HepG2 (cell line): ENCODE results near the gene BPHL. TPM values are rescaled to one million over a fixed set of nuclear protein-coding genes. Genes with fewer than 3 reads are reported as not detected.

ENCODE experiments used
- ARID2 ChIP-seq: sonication (generic); formaldehyde crosslinking; IDR thresholded peaks from 2 replicates; pipeline ENCODE4 v1.8.1; 2022; ENCODE audit warnings: mild to moderate bottlenecking, missing genetic modification reagents, borderline replicate concordance
- ATAD3A ChIP-seq: sonication (generic); formaldehyde crosslinking; IDR thresholded peaks from 2 replicates; pipeline ENCODE4 v1.4.0; 2020; ENCODE audit warnings: missing genetic modification reagents
- CCDC6 ChIP-seq: sonication (generic); formaldehyde crosslinking; IDR thresholded peaks from 2 replicates; pipeline ENCODE4 v1.8.1; 2022; ENCODE audit warnings: mild to moderate bottlenecking, missing genetic modification reagents, moderate library complexity
- ERF ChIP-seq: IDR thresholded peaks from 2 replicates; pipeline ENCODE4 v1.6.1; 2018; ENCODE audit warnings: missing biosample characterization, missing genetic modification reagents
- FOXA1 ChIP-seq, 2 experiments: fragments of 450-650 bp in 1 of 2; sonication (generic) in 1 of 2; formaldehyde crosslinking in 1 of 2; IDR thresholded peaks; 2 replicates each; pipeline versions ENCODE4 v1.4.0 to v1.6.1; 2016 to 2020; ENCODE audit warnings: missing genetic modification reagents in 1 of 2
- FOXO1 ChIP-seq: sonication (generic); formaldehyde crosslinking; IDR thresholded peaks from 2 replicates; pipeline ENCODE4 v1.4.0; 2020; ENCODE audit warnings: missing genetic modification reagents
- GTF2F1 ChIP-seq: fragments of 150-350 bp; IDR thresholded peaks from 2 replicates; pipeline ENCODE4 v1.6.1; 2014; ENCODE audit warnings: low read length
- KDM4B ChIP-seq: sonication (generic); formaldehyde crosslinking; IDR thresholded peaks from 2 replicates; pipeline ENCODE4 v1.4.0; 2020; ENCODE audit warnings: missing genetic modification reagents
- MAZ ChIP-seq, 2 experiments: sonication (generic) in 1 of 2; formaldehyde crosslinking in 1 of 2; IDR thresholded peaks; 2 replicates each; pipeline versions ENCODE4 v1.5.0 to v1.6.1; 2012 to 2020; ENCODE audit warnings: low read depth in 2 of 2, mild to moderate bottlenecking in 2 of 2, borderline replicate concordance in 1 of 2, improper control_type of control experiment in 1 of 2, low read length in 1 of 2, missing genetic modification reagents in 1 of 2, moderate library complexity in 1 of 2
- RELA ChIP-seq: sonication (generic); formaldehyde crosslinking; IDR thresholded peaks from 2 replicates; pipeline ENCODE4 v1.4.0; 2020; ENCODE audit warnings: missing genetic modification reagents
- RNF2 ChIP-seq: fragments of 450-650 bp; conservative IDR thresholded peaks from 2 replicates; pipeline ENCODE4 v1.6.1; 2016; ENCODE audit warnings: low read depth
- RXRA ChIP-seq: sonication (generic); formaldehyde crosslinking; IDR thresholded peaks from 2 replicates; pipeline ENCODE4 v1.5.1; 2020; ENCODE audit warnings: missing genetic modification reagents
- SIN3A ChIP-seq: IDR thresholded peaks from 2 replicates; pipeline ENCODE4 v1.6.1; 2011; ENCODE audit warnings: low read depth, mild to moderate bottlenecking, control low read depth, low read length, borderline replicate concordance
- SNAPC2 ChIP-seq: sonication (generic); formaldehyde crosslinking; IDR thresholded peaks from 2 replicates; pipeline ENCODE4 v1.8.1; 2022; ENCODE audit warnings: mild to moderate bottlenecking, missing genetic modification reagents
- SRF ChIP-seq: IDR thresholded peaks from 2 replicates; pipeline ENCODE4 v1.6.1; 2011; ENCODE audit warnings: mild to moderate bottlenecking, low read depth, low read length, moderate library complexity
- XRCC5 ChIP-seq: fragments of 200-400 bp; formaldehyde crosslinking; optimal IDR thresholded peaks from 2 replicates; pipeline ENCODE3; 2017; ENCODE audit warnings: mild to moderate bottlenecking, low read length
- ZNF224 ChIP-seq: sonication (generic); formaldehyde crosslinking; IDR thresholded peaks from 2 replicates; pipeline ENCODE4 v1.5.0; 2020; ENCODE audit warnings: mild to moderate bottlenecking, missing genetic modification reagents
- ZNF282 ChIP-seq: fragments of 450-650 bp; IDR thresholded peaks from 2 replicates; pipeline ENCODE4 v1.6.1; 2018; ENCODE audit not compliant: partially characterized antibody
- ZNF549 ChIP-seq: sonication (generic); formaldehyde crosslinking; IDR thresholded peaks from 2 replicates; pipeline ENCODE4 v1.5.0; 2020; ENCODE audit warnings: missing genetic modification reagents
- ZNF564 ChIP-seq: sonication (generic); formaldehyde crosslinking; IDR thresholded peaks from 2 replicates; pipeline ENCODE4 v1.8.1; 2023; ENCODE audit warnings: mild to moderate bottlenecking, missing genetic modification reagents
- ZNF572 ChIP-seq: sonication (generic); formaldehyde crosslinking; IDR thresholded peaks from 2 replicates; pipeline ENCODE4 v1.5.1; 2020; ENCODE audit warnings: mild to moderate bottlenecking, missing genetic modification reagents
- ZNF816 ChIP-seq: sonication (generic); formaldehyde crosslinking; IDR thresholded peaks from 2 replicates; pipeline ENCODE4 v1.8.0; 2022; ENCODE audit warnings: missing genetic modification reagents, mild to moderate bottlenecking, borderline replicate concordance
- polyA plus RNA-seq, 8 experiments: library from polyadenylated mRNA; depleted of rRNA in 3 of 8; stranded (reverse) in 7 of 8; unstranded in 1 of 8; fragments of >200 nt; fragmentation: Illumina TruSeq in 4 of 8; extraction: Trizol in 4 of 8; gene quantifications; 2 replicates each; pipeline versions ENCODE4 v1.2.1 to v1.2.3, GENCODE V29; 2011 to 2016; ENCODE audit warnings: low read depth in 4 of 8, missing spikeins in 1 of 8, mixed read lengths in 1 of 8; ENCODE audit not compliant: insufficient read depth in 1 of 8
- total RNA-seq, 5 experiments: library from RNA; depleted of rRNA; stranded (reverse); fragments of >200 nt; fragmentation: Illumina TruSeq; extraction: Trizol; gene quantifications; 2 replicates each; pipeline ENCODE4 v1.2.3, GENCODE V29; 2016; ENCODE audit warnings: low read depth in 1 of 5
- TF ChIP-seq, protein P1 (sequence below): fragments of 450-650 bp; IDR thresholded peaks from 2 replicates; pipeline ENCODE4 v1.6.1; 2017
- TF ChIP-seq, protein P2 (sequence below): sonication (generic); formaldehyde crosslinking; IDR thresholded peaks from 2 replicates; pipeline ENCODE4 v1.4.0; 2020; ENCODE audit warnings: mild to moderate bottlenecking, missing genetic modification reagents
- TF ChIP-seq, protein P3 (sequence below): sonication (generic); formaldehyde crosslinking; IDR thresholded peaks from 2 replicates; pipeline ENCODE4 v1.8.1; 2023; ENCODE audit warnings: missing genetic modification reagents, inconsistent platforms, borderline replicate concordance
- TF ChIP-seq, protein P4 (sequence below): sonication (generic); formaldehyde crosslinking; IDR thresholded peaks from 2 replicates; pipeline ENCODE4 v1.8.1; 2023; ENCODE audit warnings: mild to moderate bottlenecking, inconsistent platforms, moderate library complexity, missing genetic modification reagents, borderline replicate concordance

Gene BPHL
- total and polyA plus RNA-seq, 2 of the 13 experiments (the other 11 are each of a cell fraction or from before 2014, with no cell fraction given), result 37.8 to 39.5 TPM

DNA sequence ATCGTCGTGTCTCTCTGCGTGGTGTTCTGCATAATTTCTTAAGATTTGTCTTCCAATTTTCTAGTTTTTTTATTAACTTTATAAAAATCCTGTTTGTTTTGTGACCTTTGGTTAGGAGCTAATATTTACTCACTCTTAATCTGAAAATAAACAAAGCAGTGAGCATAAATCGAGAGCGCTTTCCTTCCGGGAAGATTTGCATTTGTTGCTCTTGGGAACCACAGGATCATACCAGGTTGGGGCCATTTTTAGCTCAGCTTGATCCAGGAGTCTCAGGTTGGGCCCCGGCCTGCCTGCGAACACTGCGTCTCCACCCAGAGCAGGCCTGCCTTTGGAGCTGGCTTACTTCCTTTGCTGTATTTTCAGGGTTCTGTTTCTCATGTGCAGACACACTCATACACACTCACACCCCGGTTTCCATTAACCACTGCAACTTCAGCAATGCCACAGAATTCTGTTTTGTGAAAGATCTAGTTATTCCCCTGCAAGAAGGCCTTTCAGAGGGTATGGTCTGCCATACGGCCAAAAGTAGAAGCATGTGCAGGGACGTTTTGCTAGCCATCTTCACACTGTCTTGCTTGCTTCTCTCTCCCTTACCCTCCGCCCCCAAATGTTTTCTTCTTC, 17.3 kb downstream of the BPHL start (continued):
- TF ChIP-seq ATAD3A (CRISPR knock-in tag), result no peak
- TF ChIP-seq SNAPC2 (CRISPR knock-in tag), result no peak
- TF ChIP-seq RELA (CRISPR knock-in tag), result no peak
- TF ChIP-seq ZNF282, result no peak
- no peak for TF ChIP-seq ARID2 (CRISPR knock-in tag)
- 0 out of 2 replicates have a peak, but pooled peaks have one; percentile 34 for TF ChIP-seq GTF2F1
- TF ChIP-seq ZNF564 (CRISPR knock-in tag), result no peak
- no peak for TF ChIP-seq SIN3A
- peak; percentile 26; the same call in 1 of the 2 replicates for TF ChIP-seq KDM4B
- TF ChIP-seq ZNF572, result 0 out of 2 replicates have a peak, but pooled peaks have one; percentile 51
- no peak for TF ChIP-seq RNF2
- TF ChIP-seq CCDC6 (CRISPR knock-in tag), result no peak
- peak; percentile 81 for TF ChIP-seq FOXA1 (IDR thresholded peaks at IDR 0.05)
- peak; percentile 77 for TF ChIP-seq FOXA1 (CRISPR knock-in tag; IDR thresholded peaks at IDR 0.05)
- TF ChIP-seq, protein P1, sequence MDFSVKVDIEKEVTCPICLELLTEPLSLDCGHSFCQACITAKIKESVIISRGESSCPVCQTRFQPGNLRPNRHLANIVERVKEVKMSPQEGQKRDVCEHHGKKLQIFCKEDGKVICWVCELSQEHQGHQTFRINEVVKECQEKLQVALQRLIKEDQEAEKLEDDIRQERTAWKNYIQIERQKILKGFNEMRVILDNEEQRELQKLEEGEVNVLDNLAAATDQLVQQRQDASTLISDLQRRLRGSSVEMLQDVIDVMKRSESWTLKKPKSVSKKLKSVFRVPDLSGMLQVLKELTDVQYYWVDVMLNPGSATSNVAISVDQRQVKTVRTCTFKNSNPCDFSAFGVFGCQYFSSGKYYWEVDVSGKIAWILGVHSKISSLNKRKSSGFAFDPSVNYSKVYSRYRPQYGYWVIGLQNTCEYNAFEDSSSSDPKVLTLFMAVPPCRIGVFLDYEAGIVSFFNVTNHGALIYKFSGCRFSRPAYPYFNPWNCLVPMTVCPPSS, result no peak
- TF ChIP-seq ERF (CRISPR knock-in tag), result 0 out of 2 replicates have a peak, but pooled peaks have one; percentile 62
- TF ChIP-seq, protein P2, sequence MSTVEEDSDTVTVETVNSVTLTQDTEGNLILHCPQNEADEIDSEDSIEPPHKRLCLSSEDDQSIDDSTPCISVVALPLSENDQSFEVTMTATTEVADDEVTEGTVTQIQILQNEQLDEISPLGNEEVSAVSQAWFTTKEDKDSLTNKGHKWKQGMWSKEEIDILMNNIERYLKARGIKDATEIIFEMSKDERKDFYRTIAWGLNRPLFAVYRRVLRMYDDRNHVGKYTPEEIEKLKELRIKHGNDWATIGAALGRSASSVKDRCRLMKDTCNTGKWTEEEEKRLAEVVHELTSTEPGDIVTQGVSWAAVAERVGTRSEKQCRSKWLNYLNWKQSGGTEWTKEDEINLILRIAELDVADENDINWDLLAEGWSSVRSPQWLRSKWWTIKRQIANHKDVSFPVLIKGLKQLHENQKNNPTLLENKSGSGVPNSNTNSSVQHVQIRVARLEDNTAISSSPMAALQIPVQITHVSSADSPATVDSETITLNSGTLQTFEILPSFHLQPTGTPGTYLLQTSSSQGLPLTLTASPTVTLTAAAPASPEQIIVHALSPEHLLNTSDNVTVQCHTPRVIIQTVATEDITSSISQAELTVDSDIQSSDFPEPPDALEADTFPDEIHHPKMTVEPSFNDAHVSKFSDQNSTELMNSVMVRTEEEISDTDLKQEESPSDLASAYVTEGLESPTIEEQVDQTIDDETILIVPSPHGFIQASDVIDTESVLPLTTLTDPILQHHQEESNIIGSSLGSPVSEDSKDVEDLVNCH (CRISPR knock-in tag), result no peak
- peak; percentile 64; the same call in 1 of the 2 replicates for TF ChIP-seq FOXO1 (CRISPR knock-in tag)
- 0 out of 2 replicates have a peak, but pooled peaks have one; percentile 33 for TF ChIP-seq RXRA (CRISPR knock-in tag)
- no peak for TF ChIP-seq MAZ (IDR thresholded peaks at IDR 0.05; ENCODE audit: borderline replicate concordance, low read depth, low read length)
- TF ChIP-seq MAZ (CRISPR knock-in tag; IDR thresholded peaks at IDR 0.05; ENCODE audit: low read depth), result 0 out of 2 replicates have a peak, but pooled peaks have one; percentile 31
- TF ChIP-seq, protein P3, sequence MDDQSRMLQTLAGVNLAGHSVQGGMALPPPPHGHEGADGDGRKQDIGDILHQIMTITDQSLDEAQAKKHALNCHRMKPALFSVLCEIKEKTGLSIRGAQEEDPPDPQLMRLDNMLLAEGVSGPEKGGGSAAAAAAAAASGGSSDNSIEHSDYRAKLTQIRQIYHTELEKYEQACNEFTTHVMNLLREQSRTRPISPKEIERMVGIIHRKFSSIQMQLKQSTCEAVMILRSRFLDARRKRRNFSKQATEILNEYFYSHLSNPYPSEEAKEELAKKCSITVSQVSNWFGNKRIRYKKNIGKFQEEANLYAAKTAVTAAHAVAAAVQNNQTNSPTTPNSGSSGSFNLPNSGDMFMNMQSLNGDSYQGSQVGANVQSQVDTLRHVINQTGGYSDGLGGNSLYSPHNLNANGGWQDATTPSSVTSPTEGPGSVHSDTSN, result no peak
- TF ChIP-seq ZNF224 (CRISPR knock-in tag), result no peak
- no peak for TF ChIP-seq ZNF816 (CRISPR knock-in tag)
- TF ChIP-seq, protein P4, sequence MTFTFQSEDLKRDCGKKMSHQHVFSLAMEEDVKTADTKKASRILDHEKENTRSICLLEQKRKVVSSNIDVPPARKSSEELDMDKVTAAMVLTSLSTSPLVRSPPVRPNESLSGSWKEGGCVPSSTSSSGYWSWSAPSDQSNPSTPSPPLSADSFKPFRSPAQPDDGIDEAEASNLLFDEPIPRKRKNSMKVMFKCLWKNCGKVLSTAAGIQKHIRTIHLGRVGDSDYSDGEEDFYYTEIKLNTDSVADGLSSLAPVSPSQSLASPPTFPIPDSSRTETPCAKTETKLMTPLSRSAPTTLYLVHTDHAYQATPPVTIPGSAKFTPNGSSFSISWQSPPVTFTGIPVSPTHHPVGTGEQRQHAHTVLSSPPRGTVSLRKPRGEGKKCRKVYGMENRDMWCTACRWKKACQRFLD, result no peak
- TF ChIP-seq ZNF549 (CRISPR knock-in tag), result no peak
- no peak for TF ChIP-seq SRF
- no peak for TF ChIP-seq XRCC5
